22Rv1 (cell line): Measurements from ENCODE around the gene ZNF845.

Experiments
- CTCF ChIP-seq: fragments of 450-650 bp; IDR thresholded peaks from 2 replicates; pipeline ENCODE4 v1.5.1; 2017; ENCODE audit warnings: mild to moderate bottlenecking
- ZFX ChIP-seq: fragments of 450-650 bp; IDR thresholded peaks from 2 replicates; pipeline ENCODE4 v1.6.1; 2017; ENCODE audit warnings: antibody characterized with exemption, borderline replicate concordance

- no peak for TF ChIP-seq CTCF
- TF ChIP-seq ZFX, result no peak
Measured at GRCh38 chr19:53365899-53366493, 32.4 kb downstream of the ZNF845 start.
